HG03045 (cell line): ENCODE results near the gene NT5E.

Experiments
- ATAC-seq: cut with Tn5 transposase; IDR thresholded peaks from one replicate; pipeline ENCODE4 v1.9.1; 2021; ENCODE audit warnings: mild to moderate bottlenecking, moderate library complexity; ENCODE audit not compliant: unreplicated experiment

Gene NT5E

DNA sequence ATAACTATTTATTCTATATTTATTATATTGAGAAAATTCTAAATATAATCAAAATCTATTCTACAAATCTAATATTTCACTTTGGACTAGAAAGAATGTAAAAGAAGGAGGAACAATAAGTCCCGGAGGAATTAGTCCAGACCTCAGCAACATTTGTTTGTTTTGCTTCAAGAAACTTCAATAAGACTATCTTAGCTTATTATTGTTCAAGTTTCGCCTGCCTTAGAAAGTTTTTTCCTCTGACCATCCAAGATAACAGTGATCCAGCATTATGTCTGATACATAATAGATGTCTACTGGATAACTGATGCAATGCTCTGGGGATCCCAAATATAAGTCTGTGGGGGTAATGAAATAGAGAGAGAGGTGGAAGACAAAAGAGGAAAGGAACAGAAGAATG, 28.7 kb upstream of the NT5E start:
- no peak for ATAC-seq

DNA sequence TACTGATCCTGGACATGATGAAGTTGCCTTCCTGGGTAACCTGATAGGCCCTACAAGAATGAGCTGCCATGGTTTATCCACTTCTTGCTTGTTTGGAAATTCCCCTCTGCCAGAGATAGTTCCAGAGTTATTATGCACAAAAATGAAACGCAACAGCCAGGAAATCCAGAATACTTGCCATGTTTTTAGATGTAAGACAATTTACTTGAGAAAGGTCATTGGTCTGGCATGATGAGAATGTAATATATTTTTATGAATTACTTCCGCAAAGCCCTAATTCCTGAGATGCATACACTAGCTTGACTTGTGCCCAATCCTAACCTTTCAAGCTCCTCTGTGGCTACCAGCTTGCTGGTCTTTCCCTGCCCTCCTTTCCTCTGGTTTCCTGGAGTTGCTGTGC, 27.9 kb upstream of the NT5E start:
- ATAC-seq, result no peak

DNA sequence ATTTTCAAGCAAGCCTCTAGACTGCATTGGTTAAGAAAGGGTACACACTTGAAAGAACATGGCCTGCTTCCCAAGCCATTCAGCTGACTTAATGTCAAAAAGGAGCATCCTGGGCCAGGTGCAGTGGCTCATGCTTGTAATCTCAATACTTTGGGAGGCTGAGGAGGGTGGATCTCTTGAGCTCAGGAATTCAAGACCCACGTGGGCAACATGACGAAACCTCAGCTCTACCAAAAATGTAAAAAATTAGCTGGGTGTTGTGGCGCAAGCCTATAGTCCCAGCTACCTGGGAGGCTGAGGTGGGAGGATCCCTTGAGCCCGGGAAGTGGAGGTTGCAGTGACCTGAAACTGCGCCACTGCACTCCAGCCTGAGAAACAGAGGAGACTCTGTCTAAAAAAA, 26.9 kb upstream of the NT5E start:
- ATAC-seq, result no peak

DNA sequence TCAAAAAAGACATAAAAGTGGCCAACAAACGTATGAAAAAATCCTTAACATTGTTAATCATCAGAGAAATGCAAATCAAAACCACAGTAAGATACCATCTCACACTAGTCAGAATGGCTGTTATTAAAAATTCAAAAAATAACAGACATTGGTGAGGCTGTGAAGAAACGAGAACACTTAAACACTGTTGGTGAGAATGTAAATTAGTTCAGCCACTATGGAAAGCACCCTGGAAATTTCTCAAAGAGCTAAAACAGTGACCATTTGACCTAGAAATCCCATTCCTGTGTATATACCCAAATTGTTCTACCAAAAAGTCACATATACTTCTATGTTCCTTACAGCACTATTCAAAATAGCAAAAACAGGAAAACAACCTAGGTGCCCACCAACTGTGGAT, 24.9 kb upstream of the NT5E start:
- ATAC-seq, result no peak

DNA sequence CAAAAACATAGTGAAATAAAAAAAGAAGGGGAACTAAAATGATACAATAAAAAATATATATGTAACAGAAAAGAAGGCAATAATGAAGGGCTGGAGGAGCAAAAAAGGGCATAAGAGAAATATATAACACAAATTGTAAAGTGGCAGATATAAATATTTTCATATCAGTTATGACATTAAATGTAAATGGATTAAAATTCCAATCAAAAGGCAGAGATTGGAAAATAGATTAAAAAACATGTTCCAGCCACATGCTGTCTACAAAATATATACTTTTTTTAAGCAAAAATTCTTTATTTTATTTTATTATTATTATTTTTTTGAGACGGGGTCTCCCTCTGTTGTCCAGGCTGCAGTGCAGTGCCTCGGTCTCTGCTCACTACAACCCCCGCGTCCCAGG, 23.9 kb upstream of the NT5E start:
- no peak for ATAC-seq

DNA sequence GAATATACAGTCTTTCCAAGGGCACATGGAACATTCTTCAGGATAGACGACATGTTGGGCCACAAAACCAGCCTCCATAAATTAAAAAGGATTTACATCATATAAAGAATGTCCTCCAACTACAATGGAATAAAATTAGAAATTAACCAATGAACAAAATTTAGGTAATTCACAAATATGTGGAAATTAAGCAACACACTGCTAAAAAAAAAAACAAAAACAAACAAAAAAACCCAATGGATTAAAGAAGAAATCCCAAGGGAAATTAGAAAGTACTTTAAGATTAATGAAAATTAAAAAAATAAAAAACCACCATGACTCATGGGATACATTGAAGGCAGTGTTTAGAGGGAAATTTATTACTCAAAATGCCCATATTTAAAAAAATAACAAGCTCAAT, 21.4 kb upstream of the NT5E start:
- ATAC-seq, result no peak

DNA sequence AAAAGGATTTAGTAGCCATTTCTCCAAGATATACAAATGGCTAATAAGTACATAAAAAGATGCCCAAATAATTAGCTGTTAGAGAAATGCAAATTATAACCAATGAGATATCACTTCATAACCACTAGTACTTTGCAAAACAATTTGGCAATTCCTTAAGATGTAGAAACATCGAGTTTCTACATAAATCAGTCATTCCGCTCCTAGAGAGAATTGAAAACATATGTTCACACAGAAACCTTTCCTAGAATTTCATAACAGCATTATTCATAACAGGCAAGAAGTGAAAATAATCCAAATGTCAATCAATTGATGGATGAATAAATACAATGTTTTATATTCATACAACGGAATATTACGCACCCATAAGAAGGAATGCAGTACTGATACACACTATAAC, 20.5 kb upstream of the NT5E start:
- ATAC-seq, result no peak

DNA sequence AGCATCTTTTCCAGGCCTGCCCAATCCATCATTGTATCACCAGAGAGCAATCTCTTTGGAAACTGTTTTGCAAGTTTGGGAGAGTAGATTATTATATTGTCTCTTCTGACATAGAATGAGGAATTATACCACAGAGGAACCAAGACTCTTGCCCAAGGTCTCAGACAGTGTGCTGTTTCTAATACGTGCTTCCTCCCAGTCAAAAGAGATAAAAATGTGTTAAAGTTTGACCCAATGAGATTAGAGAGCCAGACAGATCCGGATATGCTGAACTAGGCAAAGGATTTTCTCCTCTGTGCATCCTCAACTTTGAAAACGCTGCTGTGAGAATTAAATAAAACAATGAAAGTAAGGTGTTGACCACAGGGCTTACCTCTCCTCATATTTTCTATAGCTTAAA, 18.6 kb upstream of the NT5E start:
- ATAC-seq, result no peak

DNA sequence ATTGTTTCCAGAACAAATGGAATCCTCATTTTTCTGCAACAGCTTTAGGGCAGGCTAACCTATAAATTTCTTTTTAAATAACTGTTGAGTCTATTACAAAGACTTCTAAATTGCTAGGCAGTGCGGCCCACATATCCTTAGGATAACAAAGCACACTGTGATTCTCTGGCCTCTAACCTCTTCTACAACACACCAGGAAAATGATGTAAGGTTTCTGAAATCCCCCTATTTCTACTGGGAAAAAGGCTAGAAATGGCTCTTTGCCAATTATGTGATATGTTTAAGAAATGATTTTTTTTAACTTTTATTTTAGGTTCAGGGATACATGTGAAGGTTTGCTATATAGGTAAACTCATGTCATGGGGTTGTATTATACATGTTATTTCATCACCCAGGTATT, 17.3 kb upstream of the NT5E start:
- ATAC-seq, result no peak

DNA sequence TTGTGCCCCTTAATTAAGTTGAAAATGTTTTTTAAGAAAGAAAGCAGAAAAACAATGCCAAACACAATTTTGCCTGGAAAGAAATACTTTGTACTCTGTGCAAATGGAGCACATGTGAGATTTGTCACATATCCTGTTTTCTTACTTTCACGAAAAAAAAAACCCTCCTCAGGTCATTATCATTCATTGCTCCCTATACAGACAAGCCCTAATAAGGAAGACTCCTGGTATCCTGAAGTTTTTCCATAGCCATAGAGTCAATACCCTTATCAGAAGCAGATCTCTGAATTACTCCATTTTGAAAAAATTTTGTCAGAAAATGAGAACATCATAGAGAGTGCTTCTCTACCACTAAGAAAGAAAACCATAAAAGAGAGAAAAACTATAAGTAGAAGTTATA, 14.0 kb upstream of the NT5E start:
- ATAC-seq, result no peak

DNA sequence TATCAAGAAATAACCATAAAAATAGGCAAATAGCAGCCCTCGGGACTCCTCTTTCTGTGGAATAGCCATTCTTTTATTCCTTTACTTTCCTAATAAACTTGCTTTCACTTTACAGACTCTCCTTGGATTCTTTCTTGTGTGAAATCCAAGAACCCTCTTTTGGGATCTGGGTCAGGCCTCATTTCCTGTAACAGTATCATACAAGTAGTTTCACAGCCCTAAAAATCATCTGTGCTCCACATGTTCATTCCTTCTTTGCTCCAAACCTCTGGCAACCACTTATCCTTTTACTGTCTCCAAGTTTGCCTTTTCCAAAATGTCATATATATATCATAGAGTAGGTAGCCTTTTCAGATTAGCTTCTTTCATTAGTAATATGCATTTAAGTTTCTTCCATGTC, 13.5 kb upstream of the NT5E start:
- no peak for ATAC-seq

DNA sequence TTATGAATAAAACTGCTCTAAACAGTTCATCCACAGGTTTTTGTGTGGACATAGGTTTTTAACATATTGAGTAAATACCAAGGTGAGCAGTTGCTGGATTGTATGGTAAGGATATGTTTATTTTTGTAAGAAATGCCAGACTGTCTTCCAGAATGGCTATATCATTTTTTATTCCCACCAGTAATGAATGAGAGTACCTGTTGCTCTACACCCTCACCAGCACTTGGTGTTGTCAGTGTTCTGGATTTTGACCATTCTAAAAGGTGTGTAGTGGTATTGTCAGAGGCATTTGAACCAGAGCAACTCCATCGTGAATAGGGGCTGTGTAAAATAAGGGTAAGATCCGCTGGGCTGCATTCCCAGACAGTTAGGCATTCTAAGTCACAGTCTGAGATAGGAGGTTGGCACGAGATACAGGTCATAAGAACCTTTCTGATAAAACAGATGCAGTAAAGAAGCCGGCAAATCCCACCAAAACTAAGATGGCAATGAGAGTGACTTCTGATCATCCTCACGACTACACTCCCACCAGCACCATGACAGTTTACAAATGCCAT, 12.9 kb upstream of the NT5E start:
- no peak for ATAC-seq

DNA sequence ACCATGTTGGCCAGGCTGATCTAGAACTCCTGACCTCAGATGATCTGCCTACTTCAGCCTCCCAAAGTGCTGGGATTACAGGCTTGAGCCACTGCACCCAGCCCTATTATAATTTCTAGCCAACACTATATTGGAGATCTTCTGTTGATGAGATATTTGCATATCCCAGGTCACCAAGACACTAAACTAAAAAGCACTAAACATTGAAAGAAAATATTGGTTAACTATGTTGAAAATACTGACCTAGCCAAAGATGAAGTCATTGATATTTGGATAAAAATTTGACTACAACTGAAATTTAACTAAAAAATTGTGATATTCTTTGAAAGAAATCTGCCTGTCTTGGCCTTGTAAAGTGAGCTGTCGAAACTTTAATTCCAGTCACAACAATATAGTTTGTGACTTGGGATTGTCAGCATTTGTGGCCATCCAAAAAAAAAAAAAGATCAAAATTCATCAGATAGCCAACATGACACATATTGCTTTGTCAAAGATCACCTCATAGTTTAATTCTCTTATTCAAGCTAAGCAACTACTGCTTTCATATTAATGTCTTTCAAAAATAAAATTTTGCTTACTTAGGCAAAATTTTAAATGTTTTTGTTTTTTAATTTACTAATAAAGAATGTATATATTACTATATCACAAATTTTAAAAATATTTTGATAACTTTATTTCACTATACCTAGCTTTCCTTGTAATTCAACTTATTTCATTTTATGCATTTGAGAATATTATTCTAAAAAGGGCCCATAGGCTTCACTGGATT, 6.3 kb upstream of the NT5E start:
- no peak for ATAC-seq

DNA sequence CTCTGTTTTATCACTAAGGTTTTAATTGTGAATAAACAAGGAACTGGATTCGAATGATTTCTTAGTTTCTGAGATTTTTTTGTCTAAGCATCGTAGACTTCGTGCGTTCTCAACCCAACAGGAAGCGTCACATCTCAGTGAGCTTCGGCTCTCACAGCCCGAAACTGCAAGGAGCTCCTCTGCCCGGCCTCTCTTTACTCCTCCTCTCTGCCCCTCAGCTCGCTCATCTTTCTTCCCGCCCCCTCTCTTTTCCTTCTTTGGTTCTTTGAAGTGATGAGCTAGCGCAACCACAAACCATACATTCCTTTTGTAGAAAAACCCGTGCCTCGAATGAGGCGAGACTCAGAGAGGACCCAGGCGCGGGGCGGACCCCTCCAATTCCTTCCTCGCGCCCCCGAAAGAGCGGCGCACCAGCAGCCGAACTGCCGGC, 480 bp upstream of the NT5E start:
- ATAC-seq, result peak; percentile 79

DNA sequence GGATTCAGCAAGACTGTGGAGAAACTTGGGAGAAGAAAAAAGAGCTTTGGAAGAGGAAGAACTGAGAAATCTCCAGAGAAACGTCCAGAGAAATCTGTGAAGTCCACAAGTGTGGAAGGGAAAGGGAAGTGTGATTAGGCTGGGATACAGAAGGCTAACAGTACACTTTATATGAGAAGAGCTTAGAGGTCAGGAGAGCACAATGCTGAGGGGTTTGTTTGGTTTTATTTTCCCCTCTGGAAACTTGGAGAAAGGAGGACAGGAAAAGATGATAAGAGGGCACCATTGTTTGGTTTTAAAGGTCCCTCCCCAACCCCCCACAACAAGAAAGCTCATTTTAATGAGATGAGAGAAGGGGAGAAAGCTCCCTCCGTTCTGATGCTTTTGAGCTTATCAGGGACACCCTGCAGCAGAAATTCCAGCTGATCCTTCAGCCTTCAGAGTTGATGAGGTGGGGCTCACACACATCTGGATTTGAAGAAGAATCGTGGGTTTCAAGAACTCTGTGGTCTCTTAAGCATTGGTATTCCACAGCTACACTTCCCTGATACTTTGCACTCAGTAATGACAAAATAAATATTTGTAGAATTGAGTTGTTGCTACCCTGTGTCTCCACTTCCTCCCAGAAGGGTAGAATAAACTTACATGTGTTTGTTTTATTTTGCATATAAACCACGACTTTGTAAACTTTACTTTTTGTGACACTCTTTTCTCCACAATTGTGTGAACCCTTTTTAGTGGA, 1.9 kb downstream of the NT5E start:
- ATAC-seq, result no peak

DNA sequence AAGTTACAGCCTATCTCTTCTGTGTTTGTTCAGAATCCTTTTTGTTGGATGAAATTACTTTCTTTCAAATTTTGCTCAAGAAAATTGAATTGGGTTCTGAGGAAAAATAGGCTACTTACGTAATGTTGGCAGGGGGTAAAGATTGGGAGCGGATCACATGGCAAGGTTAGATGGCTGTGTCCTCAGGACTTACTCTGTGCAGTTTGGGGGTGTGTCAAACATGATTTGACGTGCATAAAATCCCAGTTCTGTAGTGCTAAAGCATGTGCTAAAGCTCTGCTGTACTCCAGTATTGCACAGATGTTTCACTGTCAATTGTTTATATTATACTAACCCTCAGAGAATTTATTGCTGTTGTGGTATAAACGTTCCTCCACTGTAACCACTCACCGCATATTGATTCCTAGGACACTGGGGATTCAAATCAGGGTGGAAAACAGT, 2.6 kb downstream of the NT5E start:
- no peak for ATAC-seq

DNA sequence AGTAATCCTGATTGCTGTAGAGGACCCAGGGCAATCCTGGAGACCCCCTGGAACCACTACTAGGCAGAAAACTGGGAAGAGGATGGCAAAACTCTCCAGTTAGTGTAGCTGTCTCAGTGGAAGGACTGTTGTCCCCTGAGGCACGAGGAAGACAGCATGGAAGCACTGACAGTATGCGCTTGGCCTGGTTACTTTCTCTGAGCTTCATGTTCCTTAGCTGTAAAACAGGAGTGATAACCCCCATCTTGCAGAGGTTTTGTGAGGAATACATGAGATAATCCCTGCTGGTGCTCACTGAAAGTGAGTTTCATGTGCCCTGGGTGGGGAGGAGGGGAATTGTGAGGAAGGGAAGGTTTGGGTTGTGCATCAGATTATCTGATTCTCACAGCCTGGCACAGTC, 3.2 kb downstream of the NT5E start:
- ATAC-seq, result no peak

DNA sequence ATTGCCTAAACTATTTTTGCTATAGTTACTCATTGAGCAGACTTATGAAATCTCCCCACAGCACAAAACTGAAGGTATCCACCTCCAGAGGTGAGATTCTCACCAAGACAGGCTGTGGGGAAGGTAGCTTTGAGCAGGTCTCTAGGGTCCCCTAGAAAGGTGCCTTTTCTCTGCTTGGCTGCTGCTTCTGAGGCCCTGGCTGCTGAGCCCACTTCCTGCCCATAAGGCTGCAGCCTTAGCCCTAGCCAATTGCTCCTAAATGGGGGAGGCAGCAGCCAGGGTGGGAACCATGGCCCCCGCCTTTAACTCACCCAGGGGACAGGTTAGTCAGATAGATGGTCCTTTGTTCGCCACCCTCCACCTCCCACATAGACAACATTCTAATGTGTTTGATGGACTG, 3.6 kb downstream of the NT5E start:
- no peak for ATAC-seq

DNA sequence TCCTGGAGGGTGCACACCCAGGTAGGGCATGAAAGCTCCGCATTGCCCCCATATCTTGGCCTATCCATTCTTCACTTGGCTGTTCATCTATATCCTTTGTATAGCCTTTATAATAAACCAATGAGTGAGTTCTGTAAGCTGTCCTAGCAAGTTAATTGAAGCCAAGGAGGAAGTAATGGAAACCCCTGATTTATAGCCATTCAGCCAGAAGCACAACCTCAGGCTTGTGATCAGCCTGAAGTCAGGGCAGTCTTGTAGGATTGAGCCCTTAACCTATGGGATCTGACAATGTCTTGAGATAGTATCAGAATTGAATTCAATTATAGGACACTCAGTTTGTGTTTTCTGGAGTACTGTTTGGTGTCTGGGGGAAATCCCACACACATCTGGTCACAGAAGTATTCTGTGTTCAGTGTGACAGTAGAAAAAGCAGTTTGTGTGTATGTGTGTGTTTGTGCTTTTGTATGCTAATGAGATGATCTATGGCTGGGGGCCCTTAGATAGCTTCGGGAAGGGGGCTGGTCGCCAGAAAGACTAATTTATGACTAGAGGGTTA, 5.7 kb downstream of the NT5E start:
- no peak for ATAC-seq

DNA sequence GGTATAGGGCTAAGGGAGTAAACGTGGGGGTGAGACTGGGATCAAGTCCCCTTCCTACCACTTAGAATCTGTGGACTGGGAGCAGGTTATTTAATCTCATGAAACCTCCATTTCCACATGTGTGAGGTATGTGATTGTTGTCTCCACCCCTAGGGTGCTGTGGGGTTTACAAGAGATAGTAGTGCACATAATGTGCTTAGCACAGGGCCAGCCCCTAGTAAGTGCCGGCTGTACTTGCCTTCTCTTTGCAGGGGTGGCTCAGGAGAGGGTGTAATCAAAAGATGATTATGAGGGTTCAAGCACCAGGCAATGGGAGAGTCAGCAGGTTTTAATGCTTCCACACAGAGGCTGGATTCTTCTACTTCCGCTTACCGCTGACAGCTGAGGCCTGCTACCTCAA, 6.9 kb downstream of the NT5E start:
- no peak for ATAC-seq

DNA sequence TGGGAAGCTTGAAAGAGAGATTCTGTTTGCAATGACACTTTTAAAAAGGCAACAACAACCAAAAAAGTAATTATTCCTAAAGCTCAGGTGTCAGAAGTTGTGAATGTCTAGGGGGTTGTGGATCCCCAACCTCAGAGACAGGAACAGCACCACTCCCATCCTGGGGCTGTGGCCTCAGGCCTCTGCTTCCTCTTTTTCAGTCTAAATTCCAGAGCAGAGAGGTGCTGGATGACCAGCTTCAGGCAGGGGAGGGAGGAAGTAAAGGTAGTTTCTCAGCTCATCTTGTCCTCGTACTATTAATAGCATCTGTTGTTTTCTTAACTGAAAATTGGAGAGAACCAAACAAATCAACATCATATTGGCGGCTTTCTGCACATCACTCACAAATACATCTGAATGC, 8.3 kb downstream of the NT5E start:
- no peak for ATAC-seq

DNA sequence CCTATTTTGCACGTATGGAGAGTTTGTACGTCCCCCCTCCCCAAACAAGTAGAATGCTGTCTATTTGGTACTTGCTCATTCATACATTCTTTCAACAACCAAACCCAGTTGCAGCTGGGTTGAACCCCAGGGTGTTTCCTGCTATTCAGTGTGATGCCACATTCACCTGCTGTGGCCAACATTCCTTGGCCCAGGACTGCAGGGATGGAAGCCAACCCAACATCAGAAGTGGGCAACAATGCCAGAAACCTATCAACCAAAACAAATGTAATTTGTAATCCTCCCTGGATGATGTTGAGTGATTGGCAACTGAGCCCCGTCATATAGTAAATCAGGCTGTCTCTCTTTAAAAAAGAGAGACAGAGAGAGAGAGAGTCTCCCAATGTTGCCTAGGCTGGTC, 8.9 kb downstream of the NT5E start:
- ATAC-seq, result no peak
